Superior temporal gyrus (tissue), 1 donor: Measurements from ENCODE around the gene LCMT2.

Source experiments
- DNase-seq: peaks from one replicate; pipeline ENCODE4 v3.0.0-alpha.2; 2016; ENCODE audit errors: extremely low spot score

LCMT2 gene

GRCh38 chr15:43276563-43277200, 53.7 kb downstream of the LCMT2 start:
- DNase-seq = no peak

- no peak for DNase-seq
These were observed 54.4 kb downstream of the LCMT2 start for GRCh38 chr15:43275740-43276562.

GRCh38 chr15:43274136-43274535, 56.2 kb downstream of the LCMT2 start:
- no peak for DNase-seq
